ENCODE data around the gene CADM1.
A peak's percentile ranks its signal among the peaks of the same experiment; 100 is the strongest.

The CADM1 gene

GRCh38 chr11:115349335-115350017 is 154.7 kb downstream of the CADM1 start:
- no peak for DNase-seq (ENCODE audit: low read depth)

DNA sequence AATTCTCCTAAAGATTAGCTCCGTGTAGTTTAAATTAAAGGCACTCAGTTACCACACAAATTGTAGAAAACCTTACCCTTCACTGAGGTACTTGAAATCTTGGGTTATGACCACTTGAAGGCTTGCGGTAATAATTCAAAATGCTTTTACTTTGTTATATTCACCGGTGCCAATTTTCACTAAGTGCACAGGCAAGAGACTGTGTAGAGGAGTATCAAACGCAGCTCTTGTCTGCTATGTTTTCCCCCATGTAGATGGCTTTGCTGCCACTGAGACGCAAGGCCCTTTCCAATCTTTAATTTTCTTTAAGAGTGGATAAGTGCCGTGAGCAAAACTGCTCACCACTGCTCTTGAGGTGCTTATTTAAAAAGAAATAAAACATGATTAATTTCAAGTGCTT is 155.8 kb downstream of the CADM1 start:
- no peak for DNase-seq (ENCODE audit: low read depth)

DNA sequence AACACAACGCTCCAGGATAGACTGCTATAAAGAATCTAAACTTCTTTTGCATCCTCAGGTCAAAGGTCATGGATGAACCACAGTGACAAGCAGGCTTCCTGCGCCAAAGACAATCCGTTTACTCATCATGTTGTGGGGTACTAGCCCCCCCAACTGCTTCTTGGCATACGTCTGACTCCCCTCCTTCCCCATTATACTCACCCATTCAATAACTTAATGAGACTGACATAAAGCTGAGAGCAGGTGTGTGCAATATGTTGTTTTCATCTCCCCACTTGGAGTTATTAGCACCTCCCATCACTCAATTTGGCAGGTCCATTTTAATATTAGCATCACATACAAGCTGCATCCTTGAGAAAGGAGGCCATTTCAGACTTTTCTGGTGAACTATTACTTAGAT is 157.1 kb downstream of the CADM1 start:
- no peak for DNase-seq (ENCODE audit: low read depth)

DNA sequence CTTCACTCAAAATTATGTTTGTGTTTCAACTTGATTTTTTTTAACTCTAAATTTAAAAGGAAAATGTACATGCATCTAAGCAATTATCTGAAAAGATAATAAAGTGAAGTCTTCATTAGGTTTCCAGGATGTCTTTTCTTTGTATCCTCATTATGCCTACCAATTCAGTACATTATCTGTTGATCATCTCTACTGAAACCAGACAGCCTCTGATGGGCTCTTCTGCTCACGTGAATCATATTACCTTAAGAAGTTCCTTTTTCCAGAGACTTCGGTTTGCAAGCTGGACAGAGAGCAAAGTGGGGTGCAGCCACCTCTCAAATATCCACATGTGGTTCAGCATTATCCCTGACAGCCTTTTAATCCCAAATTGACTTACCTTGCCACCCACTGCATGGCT is 158.4 kb downstream of the CADM1 start:
- DNase-seq (ENCODE audit: low read depth), result no peak

- DNase-seq (ENCODE audit: low read depth), result no peak
Observed at GRCh38 chr11:115345361-115345760, 158.9 kb downstream of the CADM1 start.

DNA sequence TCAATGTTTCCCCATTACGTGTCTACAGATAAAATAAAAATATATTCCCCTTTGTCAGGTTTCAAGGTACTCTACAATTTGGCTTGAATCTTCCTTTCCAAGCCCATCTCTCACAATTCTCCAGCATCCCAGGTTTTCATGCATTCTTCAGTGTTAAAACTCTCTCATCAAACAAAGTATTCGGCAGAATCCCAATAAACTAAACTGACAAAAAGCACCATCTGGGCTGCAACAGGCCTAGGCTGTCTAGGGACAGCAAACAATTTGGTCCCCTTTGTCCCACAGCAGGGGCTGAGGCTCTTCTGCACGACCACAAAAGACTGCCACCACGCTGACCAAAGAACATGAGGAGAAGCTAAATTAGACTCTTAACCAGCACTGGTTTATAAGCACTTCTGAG is 159.4 kb downstream of the CADM1 start:
- DNase-seq (ENCODE audit: low read depth), result no peak

GRCh38 chr11:115342142-115342541 is 162.1 kb downstream of the CADM1 start:
- no peak for DNase-seq (ENCODE audit: low read depth)

DNA sequence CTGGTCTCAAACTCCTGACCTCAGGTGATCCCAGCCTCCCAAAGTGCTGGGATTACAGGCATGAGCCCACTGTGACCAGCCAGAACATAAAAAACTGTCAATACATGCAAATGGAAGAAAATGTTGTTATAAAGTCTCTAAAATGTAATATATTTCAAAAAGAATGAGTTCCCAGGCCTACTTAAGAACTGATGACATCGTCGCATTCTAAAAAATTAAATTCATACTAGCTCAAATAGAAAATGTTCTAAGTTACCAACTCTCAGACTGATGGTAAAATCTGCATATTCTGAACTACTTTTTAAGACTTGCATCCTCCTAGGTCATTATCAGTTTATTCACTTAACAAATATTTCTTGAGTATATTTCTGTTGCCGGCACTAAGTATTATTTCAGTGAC is 163.3 kb downstream of the CADM1 start:
- no peak for DNase-seq (ENCODE audit: low read depth)

- no peak for DNase-seq (ENCODE audit: low read depth)
Observed at GRCh38 chr11:115338476-115338875, 165.7 kb downstream of the CADM1 start.

- DNase-seq (ENCODE audit: low read depth), result no peak
Observed at GRCh38 chr11:115334932-115335788, 169.1 kb downstream of the CADM1 start.

DNA sequence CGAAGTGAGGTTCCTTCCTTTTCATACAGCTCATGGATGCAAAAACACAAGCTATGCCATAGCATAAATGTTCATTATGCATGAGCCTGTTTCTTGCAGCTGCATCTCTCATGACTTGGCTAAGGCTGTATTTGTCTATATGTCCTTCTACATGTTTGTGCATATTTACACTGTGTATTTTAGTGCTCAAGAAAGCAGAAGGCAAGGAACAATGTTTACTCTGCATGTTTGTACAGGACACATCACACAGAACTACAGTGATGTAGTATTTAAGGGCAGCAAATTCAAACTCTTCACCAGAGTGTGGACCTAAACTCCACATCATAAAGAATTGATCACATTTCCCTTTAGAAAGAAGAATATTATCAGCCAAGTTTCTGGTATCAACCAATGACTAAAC is 170.3 kb downstream of the CADM1 start:
- DNase-seq (ENCODE audit: low read depth), result no peak

- no peak for DNase-seq (ENCODE audit: low read depth)
Observed at GRCh38 chr11:115333121-115333520, 171.1 kb downstream of the CADM1 start.

DNA sequence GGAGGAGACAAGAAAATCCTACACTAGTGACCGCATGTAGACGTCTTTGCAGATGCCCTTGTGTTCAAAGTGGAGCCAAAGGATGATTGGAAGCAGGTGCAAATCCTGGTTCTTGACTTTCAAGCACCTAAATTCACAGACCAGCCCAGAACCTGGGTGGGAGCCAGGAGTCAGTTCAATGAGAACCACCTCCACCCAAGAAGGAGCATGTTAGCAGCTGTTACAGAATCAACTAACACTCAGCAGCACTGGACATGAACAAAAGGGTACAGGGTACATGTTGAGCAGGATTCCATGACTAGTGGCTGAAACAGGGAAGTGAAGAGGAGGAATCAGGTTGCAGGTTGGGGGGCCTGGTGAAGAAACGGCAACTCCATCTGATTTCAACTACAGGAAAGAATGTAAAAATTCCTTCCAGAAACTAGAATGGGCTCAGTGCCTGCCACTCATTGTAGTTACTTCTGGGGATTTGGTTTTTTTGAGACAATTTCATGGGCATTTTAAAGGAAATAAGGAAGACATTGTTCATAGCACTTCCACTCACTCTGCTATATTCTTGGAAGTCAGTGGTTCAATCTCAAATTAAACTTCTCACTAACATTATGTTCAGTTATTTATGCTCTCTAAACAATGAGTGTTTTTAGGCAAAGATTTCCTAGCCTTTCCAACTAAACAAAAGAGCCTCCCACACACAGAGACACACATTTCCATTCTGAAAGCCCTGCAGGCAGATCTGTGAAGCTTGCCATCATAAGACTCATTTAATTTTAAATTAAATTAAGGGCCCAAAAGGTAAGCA is 173.3 kb downstream of the CADM1 start:
- DNase-seq (ENCODE audit: low read depth), result no peak

GRCh38 chr11:115326526-115326925 is 177.7 kb downstream of the CADM1 start:
- DNase-seq (ENCODE audit: low read depth), result no peak

- no peak for DNase-seq (ENCODE audit: low read depth)
Observed at GRCh38 chr11:115325523-115325922, 178.7 kb downstream of the CADM1 start.

DNA sequence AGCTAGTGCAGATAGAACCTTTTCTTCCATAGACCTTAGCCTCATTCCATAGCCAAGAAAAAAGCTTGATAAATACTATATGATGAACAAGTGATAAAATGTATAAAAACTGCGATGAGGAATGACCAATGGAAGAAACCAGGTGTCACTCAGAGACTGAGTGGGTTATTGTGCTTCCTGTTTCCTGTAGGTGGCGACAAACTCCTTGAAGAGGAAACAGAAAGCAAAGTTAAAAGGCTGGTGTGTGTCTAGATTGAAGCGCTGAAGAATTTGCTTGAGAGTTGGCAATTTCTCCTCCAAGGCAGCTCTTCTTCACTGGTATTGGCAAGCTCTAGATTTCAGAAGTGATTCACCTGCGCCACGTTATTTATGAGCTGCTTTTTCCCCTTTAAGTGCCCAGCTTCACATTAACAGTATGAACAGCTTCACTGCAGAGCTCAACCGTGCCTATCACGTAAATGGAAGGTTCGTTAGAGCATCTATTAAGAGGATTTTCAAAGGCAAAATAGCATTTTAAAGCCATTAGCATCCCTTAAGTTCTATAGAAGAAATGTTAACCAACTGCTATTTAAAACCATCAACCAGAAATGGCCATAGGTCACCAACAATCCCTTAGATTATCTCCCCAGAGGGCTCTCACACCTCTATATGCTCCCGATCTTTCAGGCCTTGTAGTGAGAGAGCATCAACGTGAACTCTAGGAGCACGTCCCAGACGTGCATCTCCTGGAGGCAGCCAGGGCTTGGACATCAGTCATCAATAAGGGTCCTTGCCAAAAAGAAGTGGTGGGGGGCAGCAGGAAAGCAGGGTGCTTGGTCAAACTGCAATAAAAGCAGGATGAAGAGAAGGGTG is 179.4 kb downstream of the CADM1 start:
- DNase-seq (ENCODE audit: low read depth), result no peak

GRCh38 chr11:115322553-115323203 is 181.5 kb downstream of the CADM1 start:
- no peak for DNase-seq (ENCODE audit: low read depth)

DNA sequence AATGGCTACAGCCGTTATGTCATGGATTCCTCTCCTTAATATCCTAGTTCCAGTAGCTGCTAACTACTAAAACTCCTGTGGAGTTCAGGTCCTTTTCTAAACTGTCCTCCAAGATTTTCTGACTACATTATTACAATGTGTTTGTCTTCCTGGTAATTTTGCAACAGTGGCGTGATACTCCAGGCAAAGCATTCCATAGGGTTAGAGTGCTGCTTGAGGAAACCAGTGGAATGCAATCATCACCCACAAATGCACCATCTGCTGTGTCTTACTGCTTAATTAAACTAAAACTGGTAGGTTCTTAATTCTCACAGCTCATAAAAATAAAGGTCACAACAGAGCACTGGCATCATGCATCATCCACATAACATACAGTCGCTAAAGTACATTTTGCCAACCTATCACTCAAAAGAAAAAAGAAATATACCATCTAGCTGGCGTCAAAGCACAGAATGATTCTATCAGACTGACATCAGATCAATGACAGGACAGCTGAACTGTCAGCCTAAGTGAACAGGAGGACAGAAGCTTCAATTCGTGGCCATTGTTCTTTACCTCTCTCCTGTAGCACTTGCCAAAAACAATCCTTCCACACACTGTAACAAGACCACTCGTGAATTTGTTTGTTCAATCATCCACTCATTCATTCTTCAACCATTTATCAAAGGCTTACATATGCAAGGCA is 182.5 kb downstream of the CADM1 start:
- peak; percentile 5 for DNase-seq (ENCODE audit: low read depth)

- DNase-seq (ENCODE audit: low read depth), result no peak
Observed at GRCh38 chr11:115317277-115318185, 186.7 kb downstream of the CADM1 start.

- DNase-seq (ENCODE audit: low read depth), result no peak
Observed at GRCh38 chr11:115316696-115317095, 187.5 kb downstream of the CADM1 start.
